ENCODE data around the gene PKHD1.

PKHD1 gene

GRCh38 chr6:52102405-52102804 is 15.0 kb upstream of the PKHD1 start:
- no peak for DNase-seq

GRCh38 chr6:52098721-52099120 is 11.3 kb upstream of the PKHD1 start:
- no peak for DNase-seq

- DNase-seq: no peak
Measured at GRCh38 chr6:52089758-52090348, 2.4 kb upstream of the PKHD1 start.

GRCh38 chr6:52086741-52087140 is 672 bp downstream of the PKHD1 start:
- no peak for DNase-seq

GRCh38 chr6:52081237-52081636 is 6.2 kb downstream of the PKHD1 start:
- DNase-seq: no peak

GRCh38 chr6:52077961-52078625 is 9.3 kb downstream of the PKHD1 start:
- DNase-seq: no peak

GRCh38 chr6:52077180-52077884 is 10.1 kb downstream of the PKHD1 start:
- no peak for DNase-seq

- DNase-seq: no peak
Measured at GRCh38 chr6:52076791-52077179, 10.6 kb downstream of the PKHD1 start.

GRCh38 chr6:52074716-52075115 is 12.7 kb downstream of the PKHD1 start:
- DNase-seq: no peak

- no peak for DNase-seq
Measured at GRCh38 chr6:52074155-52074554, 13.3 kb downstream of the PKHD1 start.

GRCh38 chr6:52065621-52066020 is 21.8 kb downstream of the PKHD1 start:
- DNase-seq: no peak

- DNase-seq: no peak
Measured at GRCh38 chr6:52063584-52064344, 23.6 kb downstream of the PKHD1 start.

GRCh38 chr6:52061481-52061880 is 25.9 kb downstream of the PKHD1 start:
- no peak for DNase-seq

- no peak for DNase-seq
Measured at GRCh38 chr6:52059821-52060220, 27.6 kb downstream of the PKHD1 start.

- no peak for DNase-seq
Measured at GRCh38 chr6:52055451-52055850, 32.0 kb downstream of the PKHD1 start.

- DNase-seq: no peak
Measured at GRCh38 chr6:52053038-52053695, 34.2 kb downstream of the PKHD1 start.

GRCh38 chr6:52050051-52050405 is 37.4 kb downstream of the PKHD1 start:
- DNase-seq: no peak

- peak; percentile 6 for DNase-seq
Measured at GRCh38 chr6:52049252-52050050, 38.0 kb downstream of the PKHD1 start.

- no peak for DNase-seq
Measured at GRCh38 chr6:52046456-52046855, 41.0 kb downstream of the PKHD1 start.

GRCh38 chr6:52045481-52045880 is 41.9 kb downstream of the PKHD1 start:
- no peak for DNase-seq

GRCh38 chr6:52045033-52045432 is 42.4 kb downstream of the PKHD1 start:
- DNase-seq: no peak

Data from NCI-H2081 treated with DMSO at 0.1 percent for 48 hours (cell line).